GM18520 (cell line): Measurements from ENCODE around the gene BNIP2.
"Not testable (repeated sequence)": the region's sequence is repeated elsewhere in the genome, so short reads cannot be mapped to it uniquely, and the experiment has no call there.

ENCODE experiments used
- ATAC-seq: cut with Tn5 transposase; IDR thresholded peaks from one replicate; pipeline ENCODE4 v1.9.1; 2021; ENCODE audit not compliant: unreplicated experiment

BNIP2 gene

GRCh38 chr15:59689626-59690236 lies 611 bp upstream of the BNIP2 start:
- ATAC-seq = no peak

- ATAC-seq = no peak
Observed at GRCh38 chr15:59688423-59688781, 718 bp downstream of the BNIP2 start.

- no peak for ATAC-seq
Observed at GRCh38 chr15:59687836-59688235, 1.3 kb downstream of the BNIP2 start.

GRCh38 chr15:59686389-59686788 lies 2.7 kb downstream of the BNIP2 start:
- ATAC-seq = no peak

- no peak for ATAC-seq
Observed at GRCh38 chr15:59685737-59686297, 3.3 kb downstream of the BNIP2 start.

GRCh38 chr15:59680870-59681269 lies 8.2 kb downstream of the BNIP2 start:
- no peak for ATAC-seq

GRCh38 chr15:59680346-59680745 lies 8.8 kb downstream of the BNIP2 start:
- no peak for ATAC-seq

- ATAC-seq = no peak
Observed at GRCh38 chr15:59678620-59679019, 10.5 kb downstream of the BNIP2 start.

- no peak for ATAC-seq
Observed at GRCh38 chr15:59678172-59678571, 10.9 kb downstream of the BNIP2 start.

- ATAC-seq = no peak
Observed at GRCh38 chr15:59676565-59676964, 12.6 kb downstream of the BNIP2 start.

GRCh38 chr15:59674361-59674877 lies 14.7 kb downstream of the BNIP2 start:
- ATAC-seq = no peak

GRCh38 chr15:59668556-59668955 lies 20.6 kb downstream of the BNIP2 start:
- ATAC-seq = no peak

- no peak for ATAC-seq
Observed at GRCh38 chr15:59662260-59662659, 26.9 kb downstream of the BNIP2 start.

GRCh38 chr15:59659366-59659765 lies 29.8 kb downstream of the BNIP2 start:
- ATAC-seq = no peak

- ATAC-seq = no peak
Observed at GRCh38 chr15:59657635-59658125, 31.4 kb downstream of the BNIP2 start.

- ATAC-seq = peak; percentile 89
Observed at GRCh38 chr15:59656897-59657634, 32.1 kb downstream of the BNIP2 start, which contains the start of gene GTF2A2. GTF2A2 (minus strand) TSS chr15:59657515; CDS start chr15:59652277, 5,238 bp downstream.

GRCh38 chr15:59654046-59654445 lies 35.1 kb downstream of the BNIP2 start:
- no peak for ATAC-seq

GRCh38 chr15:59649603-59650002 lies 39.5 kb downstream of the BNIP2 start:
- ATAC-seq = no peak

GRCh38 chr15:59647085-59647484 lies 42.0 kb downstream of the BNIP2 start:
- ATAC-seq = no peak

- no peak for ATAC-seq
Observed at GRCh38 chr15:59646277-59646676, 42.8 kb downstream of the BNIP2 start.

GRCh38 chr15:59645812-59646211 lies 43.3 kb downstream of the BNIP2 start:
- ATAC-seq = not testable (repeated sequence)

- no peak for ATAC-seq
Observed at GRCh38 chr15:59644756-59645155, 44.4 kb downstream of the BNIP2 start.
